ENCODE data around the gene PATL1. TPM values are rescaled to one million over a fixed set of nuclear protein-coding genes. Genes with fewer than 3 reads are reported as not detected.

PATL1 gene
- total RNA-seq (10 to 100 TPM; 27.8 to 42.6 TPM), polyA plus RNA-seq (ENCODE audit: insufficient read length in 6 of 6) (10 to 100 TPM; 36.8 to 45.0 (median 41.0) TPM)
- long read RNA-seq, donor 1, full-length matches to known transcripts, result 4 of 9 reads
- long read RNA-seq, donor 1, partial matches to known transcripts, result 5 of 9 reads
- long read RNA-seq, donor 1, other reads (novel, unspliced or antisense), result 0 of 9 reads
- long read RNA-seq, donor 2, full-length matches to known transcripts, result 1 of 11 reads
- long read RNA-seq, donor 2, partial matches to known transcripts, result 10 of 11 reads
- long read RNA-seq, donor 2, other reads (novel, unspliced or antisense), result 0 of 11 reads
- long read RNA-seq, donor 3, result 0 reads
- long read RNA-seq, donor 4, partial matches to known transcripts, result 0 of 1 reads
- long read RNA-seq, donor 4, other reads (novel, unspliced or antisense), result 1 of 1 reads
- long read RNA-seq, donor 5, full-length matches to known transcripts, result 1 of 6 reads
- long read RNA-seq, donor 5, partial matches to known transcripts, result 5 of 6 reads
- long read RNA-seq, donor 5, other reads (novel, unspliced or antisense), result 0 of 6 reads
- long read RNA-seq, donor 6, full-length matches to known transcripts, result 5 of 5 reads
- long read RNA-seq, donor 6, partial matches to known transcripts, result 0 of 5 reads
- long read RNA-seq, donor 6, other reads (novel, unspliced or antisense), result 0 of 5 reads
- long read RNA-seq, donor 7, full-length matches to known transcripts, result 2 of 2 reads
- long read RNA-seq, donor 7, partial matches to known transcripts, result 0 of 2 reads
- long read RNA-seq, donor 7, other reads (novel, unspliced or antisense), result 0 of 2 reads
- long read RNA-seq, donor 8, full-length matches to known transcripts, result 1 of 1 reads
- long read RNA-seq, donor 8, partial matches to known transcripts, result 0 of 1 reads
- long read RNA-seq, donor 8, other reads (novel, unspliced or antisense), result 0 of 1 reads
- long read RNA-seq, donor 9, result 0 reads
- long read RNA-seq, donor 10, partial matches to known transcripts, result 1 of 2 reads
- long read RNA-seq, donor 10, other reads (novel, unspliced or antisense), result 1 of 2 reads
- long read RNA-seq, donor 11, partial matches to known transcripts, result 16 of 16 reads
- long read RNA-seq, donor 11, other reads (novel, unspliced or antisense), result 0 of 16 reads
- long read RNA-seq, donor 12, full-length matches to known transcripts, result 1 of 1 reads
- long read RNA-seq, donor 12, partial matches to known transcripts, result 0 of 1 reads
- long read RNA-seq, donor 12, other reads (novel, unspliced or antisense), result 0 of 1 reads

- H3K36me3 ChIP-seq, result peaks cover 0 to 27% of the 10 kb centered on the region in 2 donors
- H3K27me3 ChIP-seq, result no peaks in the 10 kb centered on the region
- intact Hi-C loops (cut with DNase I), result no loop called here
- H3K27ac ChIP-seq, result peak within 1 kb of the TSS; percentile 98 to 99
- peak within 1 kb of the TSS; percentile 77 to 89 for H3K4me3 ChIP-seq
- peak; percentile 100 for DNase-seq
- no peaks in the 10 kb centered on the region for H3K9me3 ChIP-seq
- no peak for TF ChIP-seq CTCF (IDR thresholded peaks at IDR 0.05)
- peaks cover 19 to 50% of the 10 kb centered on the region in 2 donors for H3K4me1 ChIP-seq
- ATAC-seq, result peak; percentile 94
These were observed at the start of gene PATL1 for GRCh38 chr11:59668950-59669610. PATL1 (minus strand) TSS chr11:59669037; CDS start chr11:59668895, 142 bp downstream.

- Histone ChIP-seq H3K27ac (no peak overlapping the region), H3K36me3 (no peaks in the 10 kb centered on the region), H3K27me3 (peaks cover 0 to 12% of the 10 kb centered on the region in 2 donors), H3K4me1 (no peaks in the 10 kb centered on the region), H3K9me3 (no peaks in the 10 kb centered on the region), H3K4me3 (no peak overlapping the region)
- no peak for TF ChIP-seq CTCF (IDR thresholded peaks at IDR 0.05)
- ATAC-seq, result no peak
- intact Hi-C loops (cut with DNase I), result no loop called here
- no peak for DNase-seq
These were observed 47.2 kb upstream of the PATL1 start for GRCh38 chr11:59716051-59716450.

GRCh38 chr11:59713745-59714144, 44.9 kb upstream of the PATL1 start, which contains the start of gene OR10V1:
OR10V1 (minus strand) TSS chr11:59713845; CDS start chr11:59713845, 0 bp downstream.
- H3K4me1 ChIP-seq, result no peaks in the 10 kb centered on the region
- TF ChIP-seq CTCF (IDR thresholded peaks at IDR 0.05), result no peak
- peaks cover 0 to 12% of the 10 kb centered on the region in 2 donors for H3K27me3 ChIP-seq
- H3K27ac ChIP-seq, result no peak within 1 kb of the TSS
- intact Hi-C loops (cut with DNase I), result no loop called here
- no peak for DNase-seq
- ATAC-seq, result no peak
- H3K4me3 ChIP-seq, result no peak within 1 kb of the TSS
- H3K36me3 ChIP-seq, result no peaks in the 10 kb centered on the region
- no peaks in the 10 kb centered on the region for H3K9me3 ChIP-seq

- ATAC-seq, result no peak
- TF ChIP-seq CTCF (IDR thresholded peaks at IDR 0.05), result no peak
- no peaks in the 10 kb centered on the region for H3K9me3 ChIP-seq
- no peak for DNase-seq
- H3K4me1 ChIP-seq, result no peaks in the 10 kb centered on the region
- H3K27me3 ChIP-seq, result peaks cover 0 to under 1% of the 10 kb centered on the region in 2 donors
- H3K27ac ChIP-seq, result no peak overlapping the region
- intact Hi-C loops (cut with DNase I), result no loop called here
- H3K4me3 ChIP-seq, result no peak overlapping the region
- no peaks in the 10 kb centered on the region for H3K36me3 ChIP-seq
These were observed 41.5 kb upstream of the PATL1 start for GRCh38 chr11:59710136-59710847.
